SK-N-DZ (cell line): ENCODE measurements around the gene SHANK2.

ENCODE experiments used
- DNase-seq: peaks from one replicate; pipeline ENCODE4 v3.0.0-alpha.2; 2015; ENCODE audit warnings: low spot score

The SHANK2 gene

GRCh38 chr11:71222318-71223080, 29.9 kb downstream of the SHANK2 start:
- no peak for DNase-seq

- no peak for DNase-seq
Observed at GRCh38 chr11:71221821-71222220, 30.6 kb downstream of the SHANK2 start.

DNA sequence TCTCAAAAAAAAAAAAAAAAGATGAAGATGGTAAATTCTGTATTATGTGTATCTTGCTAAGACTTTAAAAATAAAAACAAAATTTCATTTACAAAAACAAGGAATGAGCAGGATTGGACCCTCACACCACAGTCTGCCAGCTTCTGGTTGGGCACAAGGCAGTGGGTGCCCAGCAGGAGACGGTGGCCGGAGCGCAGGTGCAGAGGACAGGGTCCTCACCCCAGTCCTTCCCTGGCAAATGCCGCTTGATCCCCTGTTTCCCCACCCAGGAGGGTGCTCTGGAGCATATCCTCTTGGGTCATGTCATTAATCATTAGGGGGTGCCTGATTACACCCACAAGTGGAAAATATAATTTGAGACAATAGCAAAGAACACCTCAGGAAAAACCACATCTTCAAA, 31.2 kb downstream of the SHANK2 start:
- no peak for DNase-seq

DNA sequence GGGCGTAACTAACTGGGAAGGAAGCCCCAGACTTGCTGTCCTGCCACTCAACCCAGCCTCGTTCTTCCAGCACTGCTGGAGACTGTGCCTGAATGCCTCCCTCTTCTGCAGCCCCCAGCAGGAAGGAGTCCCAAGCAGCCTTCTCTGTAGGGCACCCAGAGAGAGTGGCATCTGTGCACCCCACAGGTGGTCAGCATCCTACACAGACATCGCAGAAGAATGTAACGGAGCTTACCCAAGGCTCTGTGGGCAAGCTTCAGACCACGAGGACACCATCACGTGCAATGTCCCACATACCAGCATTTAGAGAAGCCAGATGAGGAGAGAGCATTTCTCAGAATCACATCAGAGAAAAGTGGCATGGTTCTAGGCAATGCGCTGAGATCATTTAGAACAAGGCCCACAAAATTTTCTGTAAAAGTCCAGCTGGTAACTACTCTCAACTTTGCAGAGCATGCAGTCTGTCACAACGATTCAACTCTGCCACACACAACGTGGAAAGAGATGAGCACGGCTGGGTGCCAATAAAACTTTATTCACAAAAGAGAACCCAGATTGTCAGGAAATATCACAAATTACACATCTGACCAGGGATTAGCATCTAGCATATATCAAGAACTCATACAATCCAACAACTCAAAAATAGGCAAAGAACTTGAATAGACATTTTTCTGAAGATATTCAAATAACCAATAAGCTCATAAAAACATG, 33.4 kb downstream of the SHANK2 start:
- no peak for DNase-seq

- no peak for DNase-seq
Observed at GRCh38 chr11:71215425-71215965, 36.9 kb downstream of the SHANK2 start.

GRCh38 chr11:71214553-71215424, 37.6 kb downstream of the SHANK2 start:
- no peak for DNase-seq

DNA sequence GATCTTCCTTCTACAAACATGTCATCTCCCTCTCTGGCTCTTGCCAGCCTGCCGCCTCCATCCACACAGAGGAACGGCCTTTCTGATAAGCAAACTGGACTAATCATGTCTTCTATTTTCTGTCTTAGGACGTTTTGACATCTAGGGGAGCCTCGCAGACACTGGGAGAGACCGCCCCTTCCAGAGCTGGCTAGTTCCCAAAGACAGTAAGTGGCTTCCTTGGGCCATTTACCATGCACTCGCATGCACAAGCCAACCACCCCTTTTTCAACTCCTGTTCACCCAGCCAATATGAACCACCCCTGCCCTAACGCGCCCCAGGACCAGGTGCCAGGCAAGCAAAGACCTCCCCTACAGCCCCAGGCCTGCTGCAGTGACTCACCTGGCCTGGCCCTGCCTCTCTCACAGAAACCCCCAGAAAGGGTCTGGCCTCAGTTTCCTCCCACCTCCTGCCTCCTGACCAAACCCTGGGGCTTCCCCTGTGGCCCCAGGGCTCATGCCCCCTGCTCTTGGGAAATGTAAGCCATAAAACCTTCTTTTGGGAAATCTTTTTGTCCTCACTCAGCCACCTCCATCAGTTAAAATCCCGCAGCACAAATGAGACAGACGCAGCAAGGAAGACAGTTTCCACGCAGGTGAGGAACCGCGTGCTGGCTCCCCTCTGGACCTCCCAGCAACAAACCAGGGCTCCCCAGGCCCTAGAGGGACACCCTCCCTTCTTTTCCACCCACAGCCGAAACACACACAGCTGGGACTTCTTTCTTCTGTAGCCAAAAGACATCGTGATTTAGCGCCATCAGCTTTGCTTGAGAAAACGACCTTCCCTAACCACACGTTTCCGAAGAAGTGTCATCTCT, 38.5 kb downstream of the SHANK2 start:
- no peak for DNase-seq

DNA sequence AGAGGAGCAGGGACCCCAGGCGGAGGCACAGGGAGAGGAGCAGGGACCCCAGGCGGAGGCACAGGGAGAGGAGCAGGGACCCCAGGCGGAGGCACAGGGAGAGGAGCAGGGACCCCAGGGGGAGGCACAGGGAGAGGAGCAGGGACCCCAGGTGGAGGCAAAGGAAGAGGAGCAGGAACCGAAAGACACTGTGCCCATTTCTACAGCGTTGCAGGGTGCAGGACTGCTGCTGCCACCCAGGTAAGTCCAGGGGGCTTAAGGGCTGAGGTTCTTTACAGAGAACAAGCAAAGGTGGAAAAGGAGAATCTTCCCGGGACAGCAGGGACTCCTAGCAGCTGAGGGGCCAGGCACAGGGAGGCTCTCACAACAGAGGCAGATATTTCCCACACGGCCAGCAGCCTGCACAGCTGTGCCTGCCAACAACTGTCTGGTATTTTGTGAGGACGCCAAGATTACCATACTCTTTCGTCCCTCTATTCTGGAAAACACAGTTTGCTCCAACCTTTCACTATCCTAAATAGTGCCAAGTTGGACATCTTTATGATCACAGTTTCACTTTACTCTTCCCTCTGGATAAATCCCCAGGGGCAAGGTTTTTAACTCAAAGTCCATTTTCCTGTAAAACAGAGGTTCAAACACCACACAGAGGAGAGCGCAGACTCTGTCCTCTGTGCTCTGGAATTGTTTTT, 39.4 kb downstream of the SHANK2 start:
- no peak for DNase-seq

GRCh38 chr11:71211631-71212030, 40.7 kb downstream of the SHANK2 start:
- no peak for DNase-seq

DNA sequence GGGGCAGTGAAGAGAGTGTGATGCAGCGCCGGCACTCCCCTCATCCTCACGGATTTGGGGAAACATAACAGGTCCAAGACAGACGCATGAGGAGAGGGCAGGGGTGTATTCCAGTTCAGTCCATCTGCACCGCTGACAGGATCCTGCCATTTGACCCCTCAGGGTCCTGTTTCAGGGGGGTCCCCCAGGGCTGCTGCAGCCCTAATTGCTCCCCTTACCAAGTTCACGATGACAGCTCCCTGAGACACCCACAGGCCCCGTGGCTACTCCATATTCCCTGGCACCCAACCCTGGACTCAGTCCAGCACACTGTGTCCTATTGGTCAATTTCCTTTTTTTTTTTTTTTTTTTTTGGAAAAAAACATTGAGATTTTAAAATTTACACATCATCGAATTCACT, 41.5 kb downstream of the SHANK2 start:
- no peak for DNase-seq

DNA sequence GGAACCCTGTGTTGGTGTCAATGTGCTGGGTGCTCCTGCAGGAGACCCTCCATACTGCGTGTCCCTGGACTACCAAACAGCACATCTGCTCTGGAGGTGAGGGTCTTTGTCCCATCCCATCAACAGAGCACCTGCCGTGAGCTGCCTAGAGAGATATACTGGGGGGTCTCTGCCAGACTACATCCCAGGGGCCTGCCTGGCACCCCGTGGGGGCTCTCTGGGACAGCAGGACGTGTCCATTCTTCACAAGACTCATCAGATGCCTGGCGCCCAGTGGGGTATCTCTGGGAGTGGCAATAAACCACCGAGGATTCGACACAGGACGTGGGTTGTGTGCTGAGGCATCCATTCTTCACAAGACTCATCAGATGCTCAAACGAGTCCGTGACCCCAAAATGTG, 42.7 kb downstream of the SHANK2 start:
- DNase-seq: no peak

GRCh38 chr11:71209181-71209580, 43.2 kb downstream of the SHANK2 start:
- DNase-seq: no peak

DNA sequence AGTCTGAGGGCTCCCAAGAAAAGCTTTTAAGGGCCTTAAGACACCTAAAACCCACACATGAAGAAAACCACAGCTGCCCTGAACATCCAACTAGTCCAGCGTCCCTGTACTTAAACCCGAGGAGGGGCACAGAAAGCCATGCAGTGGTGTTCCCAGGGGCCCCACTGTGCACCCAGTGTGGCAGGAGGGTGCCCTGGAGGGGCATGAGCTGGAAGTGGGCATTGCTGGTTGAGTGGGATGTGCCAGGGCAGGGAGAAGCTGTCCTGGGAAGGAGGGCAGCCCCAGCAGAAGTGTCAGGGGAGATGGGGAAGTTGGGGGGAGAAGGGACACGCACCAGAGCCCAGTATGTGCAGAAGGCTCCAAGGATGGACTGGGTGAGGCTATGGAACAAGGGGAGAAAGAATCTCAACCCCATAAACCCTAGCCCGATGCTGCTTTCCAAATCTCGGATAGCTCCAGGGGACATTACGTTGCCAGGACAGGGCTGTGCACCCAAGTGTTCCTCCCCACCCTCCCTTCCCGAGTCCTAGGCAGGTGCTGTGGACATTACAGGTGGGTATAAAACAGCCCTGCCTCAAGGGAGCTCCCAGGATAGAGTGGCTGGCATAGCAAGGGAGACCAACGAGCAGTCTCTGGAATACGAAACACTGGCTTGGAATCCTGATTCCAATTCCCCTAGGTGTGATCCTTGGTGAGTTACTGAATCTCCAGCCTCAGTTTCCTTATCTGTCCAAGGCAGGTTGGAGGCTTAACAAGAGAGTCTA, 44.2 kb downstream of the SHANK2 start:
- no peak for DNase-seq

DNA sequence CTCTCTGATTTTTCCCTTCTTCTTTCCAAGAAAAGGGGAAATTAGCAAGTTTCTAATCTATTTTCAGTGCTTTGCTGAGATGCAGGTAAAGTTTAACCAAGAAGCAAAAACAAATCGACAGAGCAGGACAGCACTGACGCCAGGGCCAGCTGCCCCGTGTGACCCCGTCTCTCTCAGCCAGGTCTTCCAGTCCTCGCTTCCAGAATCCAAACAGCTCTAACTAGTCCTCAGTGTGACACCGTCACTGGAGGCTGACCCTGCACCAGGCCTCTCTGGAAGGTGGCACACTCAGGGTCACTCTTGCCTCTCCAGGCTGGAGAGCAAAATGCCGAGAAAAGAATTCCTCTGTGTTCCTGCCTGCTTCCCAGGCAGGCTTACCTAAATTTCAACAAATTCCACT, 44.8 kb downstream of the SHANK2 start:
- no peak for DNase-seq

DNA sequence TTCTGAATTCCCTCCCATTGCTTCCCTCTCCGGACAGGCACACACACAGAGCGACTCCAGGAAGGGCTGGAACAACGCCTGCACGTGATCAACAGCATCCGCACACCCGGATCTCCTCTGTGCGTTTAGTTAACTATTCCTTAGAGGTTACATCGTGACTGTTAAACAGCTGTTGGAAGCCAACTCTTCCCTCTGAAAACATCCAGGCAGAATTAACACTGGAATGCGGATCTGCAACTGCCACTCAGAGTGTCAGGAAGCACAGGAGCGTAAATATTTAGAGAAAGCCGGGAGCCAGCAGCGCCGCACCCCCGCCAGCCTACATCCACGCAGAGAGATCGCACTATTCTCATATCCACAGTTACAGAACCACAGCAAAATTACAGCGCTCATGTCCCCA, 46.2 kb downstream of the SHANK2 start:
- no peak for DNase-seq

DNA sequence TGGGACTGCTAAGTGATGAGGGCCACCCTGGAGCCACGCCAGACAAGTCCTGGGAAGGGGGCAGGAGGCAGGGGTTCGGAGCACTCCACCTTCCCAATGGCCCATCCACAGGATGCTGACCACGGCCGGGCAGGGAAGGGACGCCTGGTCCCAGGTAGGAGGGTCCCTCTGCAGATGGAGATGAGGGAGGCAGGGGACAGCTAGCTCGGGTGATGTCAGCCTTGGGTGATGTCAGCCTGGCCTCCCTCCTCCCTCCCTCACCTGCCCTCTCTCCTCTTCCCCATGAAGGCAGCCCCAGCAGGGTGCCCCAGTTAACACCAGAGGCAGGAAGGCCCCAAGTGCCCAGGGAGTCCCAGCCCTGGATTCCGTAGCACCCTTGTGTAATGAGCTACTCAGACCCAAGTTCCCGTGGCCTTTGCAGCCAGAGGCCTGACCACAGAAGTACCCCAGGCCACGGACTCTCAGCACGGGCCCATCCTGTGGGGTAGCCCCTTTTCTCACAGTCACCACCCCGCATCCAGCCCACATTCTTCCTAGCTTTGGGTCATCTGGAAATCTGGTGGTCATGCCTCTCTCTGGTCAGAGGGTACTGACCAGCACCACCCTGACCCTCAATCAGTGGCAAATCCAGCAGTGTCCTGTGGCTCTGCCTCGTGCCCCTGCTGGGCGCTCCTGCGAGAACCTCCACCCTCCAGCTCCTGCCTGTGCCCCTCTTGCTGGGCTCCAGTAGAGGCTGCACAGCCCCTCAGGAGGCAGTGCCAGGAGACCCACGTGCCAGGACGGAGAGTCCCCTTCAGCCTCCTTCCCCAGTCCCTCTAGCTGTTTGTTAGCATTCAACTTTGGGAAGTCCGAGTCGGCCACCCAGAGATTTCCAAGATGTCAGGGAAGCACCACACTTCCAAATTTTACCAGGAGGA, 47.4 kb downstream of the SHANK2 start:
- no peak for DNase-seq

DNA sequence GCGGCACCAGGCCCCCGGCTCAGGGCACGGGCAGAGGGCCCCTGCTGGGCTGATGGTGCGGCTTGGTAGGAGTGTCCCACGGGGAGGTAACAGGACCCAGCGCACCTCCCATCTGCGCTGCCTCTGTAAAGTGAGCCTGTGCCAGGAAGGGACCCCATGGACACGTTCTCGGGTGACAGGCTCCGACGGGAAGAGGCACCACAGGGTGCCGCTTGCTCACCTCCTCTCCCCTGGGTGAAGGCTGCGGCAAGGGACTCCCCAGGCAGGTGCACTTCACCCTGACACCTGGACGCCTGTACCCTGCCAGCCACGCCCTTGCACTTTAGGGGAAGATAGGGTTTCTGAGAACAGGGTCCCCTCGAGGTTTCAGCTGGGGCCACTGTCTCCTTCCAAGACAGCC, 48.1 kb downstream of the SHANK2 start:
- no peak for DNase-seq

DNA sequence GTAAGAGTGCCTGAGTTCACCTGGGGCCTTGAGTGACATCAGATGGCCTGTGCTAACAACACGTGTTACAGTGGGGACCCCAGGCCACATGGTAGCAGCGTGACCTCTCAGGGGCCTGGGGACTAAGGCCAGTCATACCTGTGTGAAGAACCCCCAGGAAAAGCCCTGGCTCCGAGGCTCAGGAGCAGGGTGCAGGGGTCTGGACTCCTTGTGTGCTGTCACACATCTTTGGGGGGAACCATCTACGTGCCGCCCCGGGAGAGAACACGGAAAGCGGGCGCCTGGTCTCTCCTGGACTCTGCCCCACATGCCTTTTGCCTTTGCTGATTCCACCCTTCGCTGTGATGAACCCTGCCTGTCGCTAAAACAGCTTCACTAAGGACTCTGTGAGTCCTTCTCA, 48.7 kb downstream of the SHANK2 start:
- DNase-seq: no peak

DNA sequence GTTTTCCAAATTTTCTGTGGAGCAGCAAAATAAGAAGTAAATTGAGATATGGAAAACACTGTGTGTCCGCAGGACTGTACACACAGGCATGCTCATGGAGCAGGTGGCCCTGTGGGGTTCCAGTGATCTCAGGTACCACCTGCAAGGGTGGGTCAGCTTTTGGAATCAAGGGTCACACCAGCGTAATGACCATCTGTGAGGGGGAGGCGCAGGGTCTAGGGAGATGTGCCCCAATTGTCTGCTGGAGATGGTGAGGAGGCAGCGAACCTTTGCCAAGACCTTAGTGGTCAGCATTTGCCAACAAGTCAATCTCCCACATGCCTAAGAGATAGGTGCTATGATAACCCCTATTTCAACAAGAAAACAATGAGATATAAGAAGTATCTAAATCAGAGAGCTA, 49.4 kb downstream of the SHANK2 start:
- DNase-seq: no peak
